ENCODE data around the gene SH3BGRL. TPM values are rescaled to one million over a fixed set of nuclear protein-coding genes. Genes with fewer than 3 reads are reported as not detected.

The SH3BGRL gene
- total and polyA plus RNA-seq, 9 of the 15 experiments (the other 6 are each of a cell fraction or from before 2014, with no cell fraction given), result 21.3 to 74.3 (median 45.4) TPM

DNA sequence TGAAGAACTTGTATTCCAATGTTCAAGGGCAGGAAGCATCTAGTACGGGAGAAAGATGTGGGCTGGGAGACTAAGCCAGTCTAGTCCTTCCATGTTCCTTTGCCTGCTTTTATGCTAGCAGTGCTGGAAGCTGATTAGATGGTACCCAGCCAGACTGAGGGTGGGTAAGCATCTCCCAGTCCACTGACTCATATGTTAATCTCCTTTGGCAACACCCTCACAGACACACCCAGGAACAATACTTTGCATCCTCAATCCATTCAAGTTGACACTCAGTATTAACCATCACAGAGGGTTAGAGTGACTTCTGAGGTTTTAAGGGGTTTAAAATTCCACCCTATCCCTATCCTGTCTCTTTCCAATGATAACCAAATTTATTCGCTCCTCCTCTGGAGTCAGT, 6.6 kb upstream of the SH3BGRL start:
- no peak overlapping the region for H2AFZ ChIP-seq (ENCODE audit: low read depth, low read length)
- POLR2A ChIA-PET, result no interaction called here
- H3K9me1 ChIP-seq (ENCODE audit: control insufficient read depth, insufficient read depth, low read length), result no peaks in the 10 kb centered on the region
- no peaks in the 10 kb centered on the region for H3K36me3 ChIP-seq (ENCODE audit: control insufficient read depth, insufficient read depth, low read length)
- H3K4me3 ChIP-seq, result no peak overlapping the region
- no peaks in the 10 kb centered on the region for H3K79me2 ChIP-seq (ENCODE audit: control insufficient read depth, insufficient read depth, low read length)
- no peaks in the 10 kb centered on the region for H4K20me1 ChIP-seq (replicated peaks; ENCODE audit: control insufficient read depth, insufficient read depth, low read length)
- H3K9ac ChIP-seq (ENCODE audit: insufficient read depth in 1 of 2, low read depth in 2 of 2, low read length in 2 of 2), result no peak overlapping the region
- in situ Hi-C loops (cut with MboI) (no loop called here), intact Hi-C loops (cut with micrococcal nuclease) (loop anchor here (5.0 kb wide), 1 partner anchor 318 kb away; no protein-coding TSS in a partner anchor)
- H3K4me2 ChIP-seq (ENCODE audit: insufficient read depth, low read length), result no peak overlapping the region
- no peak for DNase-seq (ENCODE audit: extremely low read depth in 1 of 4, low spot score in 3 of 4)
- no peaks in the 10 kb centered on the region for H3K27me3 ChIP-seq (ENCODE audit: control insufficient read depth in 2 of 2, insufficient read depth in 2 of 2, low read length in 2 of 2)
- FAIRE-seq, result no peak
- WGBS (ENCODE audit: insufficient coverage, low coverage, missing lambda C conversion rate), result 19% methylated on average over 2 of the region's 2 CpGs
- no peaks in the 10 kb centered on the region for H3K4me1 ChIP-seq (replicated peaks in 1 of 2; ENCODE audit: control insufficient read depth in 2 of 2, insufficient read depth in 2 of 2, low read length in 2 of 2)
- TF ChIP-seq NFE2 (IDR thresholded peaks at IDR 0.05; ENCODE audit: low read depth) (no peak), ZNF324 (CRISPR knock-in tag; IDR thresholded peaks at IDR 0.05) (no peak), TARDBP (IDR thresholded peaks at IDR 0.05) (no peak)
- CTCF ChIA-PET (ENCODE audit: low intra/inter-chr PET ratio), result no interaction called here
- no peak for ATAC-seq
- no TSS peak for BruUV-seq (replicated peaks)
- H3K27ac ChIP-seq (ENCODE audit: extremely low read depth, low read depth, low read length), result no peak overlapping the region
- no peaks in the 10 kb centered on the region for H3K9me3 ChIP-seq (replicated peaks; ENCODE audit: control insufficient read depth, insufficient read depth, low read depth, low read length)

- POLR2A ChIA-PET, result no interaction called here
- TF ChIP-seq PTRF (tag; IDR thresholded peaks at IDR 0.05) (no peak), NKRF (IDR thresholded peaks at IDR 0.05; ENCODE audit: borderline replicate concordance) (no peak), MXI1 (IDR thresholded peaks at IDR 0.05; ENCODE audit: low read depth, low read length) (no peak), SMC3 (conservative IDR thresholded peaks at IDR 0.05; ENCODE audit: insufficient read depth, low read depth, low read length) (0 out of 2 replicates have a peak, but pooled peaks have one; percentile 7), U2AF1 (optimal IDR thresholded peaks at IDR 0.05; ENCODE audit: low read depth, low read length) (no peak), SIN3B (IDR thresholded peaks at IDR 0.05; ENCODE audit: low read depth) (no peak), GATAD2B (IDR thresholded peaks at IDR 0.05; ENCODE audit: borderline replicate concordance) (no peak), ZNF197 (CRISPR knock-in tag; IDR thresholded peaks at IDR 0.05; ENCODE audit: low read depth) (no peak), ZNF778 (CRISPR knock-in tag; IDR thresholded peaks at IDR 0.05) (no peak), RAD21 (CRISPR knock-in tag; conservative IDR thresholded peaks at IDR 0.05 in 1 of 2, IDR thresholded peaks at IDR 0.05 in 1 of 2) (peak in 1 of 2 experiments; percentile 45; a peak in 2 of 4 replicates)
- TF ChIP-seq, protein P1, sequence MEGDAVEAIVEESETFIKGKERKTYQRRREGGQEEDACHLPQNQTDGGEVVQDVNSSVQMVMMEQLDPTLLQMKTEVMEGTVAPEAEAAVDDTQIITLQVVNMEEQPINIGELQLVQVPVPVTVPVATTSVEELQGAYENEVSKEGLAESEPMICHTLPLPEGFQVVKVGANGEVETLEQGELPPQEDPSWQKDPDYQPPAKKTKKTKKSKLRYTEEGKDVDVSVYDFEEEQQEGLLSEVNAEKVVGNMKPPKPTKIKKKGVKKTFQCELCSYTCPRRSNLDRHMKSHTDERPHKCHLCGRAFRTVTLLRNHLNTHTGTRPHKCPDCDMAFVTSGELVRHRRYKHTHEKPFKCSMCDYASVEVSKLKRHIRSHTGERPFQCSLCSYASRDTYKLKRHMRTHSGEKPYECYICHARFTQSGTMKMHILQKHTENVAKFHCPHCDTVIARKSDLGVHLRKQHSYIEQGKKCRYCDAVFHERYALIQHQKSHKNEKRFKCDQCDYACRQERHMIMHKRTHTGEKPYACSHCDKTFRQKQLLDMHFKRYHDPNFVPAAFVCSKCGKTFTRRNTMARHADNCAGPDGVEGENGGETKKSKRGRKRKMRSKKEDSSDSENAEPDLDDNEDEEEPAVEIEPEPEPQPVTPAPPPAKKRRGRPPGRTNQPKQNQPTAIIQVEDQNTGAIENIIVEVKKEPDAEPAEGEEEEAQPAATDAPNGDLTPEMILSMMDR (IDR thresholded peaks at IDR 0.05 in 2 of 3, conservative IDR thresholded peaks at IDR 0.05 in 1 of 3; ENCODE audit: insufficient read depth in 2 of 3, low read depth in 1 of 3, low read length in 3 of 3), result peak; percentile 35 to 51 (median 46); a peak in 3 of 6 replicates
These were observed 6.2 kb upstream of the SH3BGRL start for GRCh38 chrX:81195712-81196111.

More at GRCh38 chrX:81195712-81196111, 6.2 kb upstream of the SH3BGRL start:
- Histone ChIP-seq H3K9me1 (ENCODE audit: control insufficient read depth, insufficient read depth, low read length) (no peaks in the 10 kb centered on the region), H3K79me2 (ENCODE audit: control insufficient read depth, insufficient read depth, low read length) (no peaks in the 10 kb centered on the region), H3K9ac (ENCODE audit: insufficient read depth in 1 of 2, low read depth in 2 of 2, low read length in 2 of 2) (no peak overlapping the region), H3K4me2 (ENCODE audit: insufficient read depth, low read length) (no peak overlapping the region), H3K27ac (ENCODE audit: extremely low read depth, low read depth, low read length) (no peak overlapping the region), H2AFZ (ENCODE audit: low read depth, low read length) (no peak overlapping the region), H3K4me3 (no peak overlapping the region), H3K4me1 (replicated peaks in 1 of 2; ENCODE audit: control insufficient read depth in 2 of 2, insufficient read depth in 2 of 2, low read length in 2 of 2) (no peaks in the 10 kb centered on the region), H3K9me3 (replicated peaks; ENCODE audit: control insufficient read depth, insufficient read depth, low read depth, low read length) (no peaks in the 10 kb centered on the region), H3K27me3 (ENCODE audit: control insufficient read depth in 2 of 2, insufficient read depth in 2 of 2, low read length in 2 of 2) (no peaks in the 10 kb centered on the region), H4K20me1 (replicated peaks; ENCODE audit: control insufficient read depth, insufficient read depth, low read length) (no peaks in the 10 kb centered on the region), H3K36me3 (ENCODE audit: control insufficient read depth, insufficient read depth, low read length) (no peaks in the 10 kb centered on the region)
- BruUV-seq (replicated peaks), result no TSS peak
- peak; percentile 76 for FAIRE-seq
- in situ Hi-C loops (cut with MboI) (no loop called here), intact Hi-C loops (cut with micrococcal nuclease) (loop anchor here (5.0 kb wide), 1 partner anchor 318 kb away; no protein-coding TSS in a partner anchor)
- CTCF ChIA-PET (ENCODE audit: low intra/inter-chr PET ratio), result no interaction called here
- WGBS (ENCODE audit: insufficient coverage, low coverage, missing lambda C conversion rate), result 5% methylated on average over 5 of the region's 5 CpGs
- peak; percentile 25 to 63 (median 50) for DNase-seq (ENCODE audit: extremely low read depth in 1 of 4, low spot score in 3 of 4)
- peak; percentile 86 for ATAC-seq
